EH (cell line): Measurements from ENCODE around the gene HSPA14.
"Not testable (repeated sequence)": the region's sequence is repeated elsewhere in the genome, so short reads cannot be mapped to it uniquely, and the experiment has no call there.

Source experiments
- DNase-seq: peaks from one replicate; pipeline ENCODE4 v3.0.0-alpha.2; 2015; ENCODE audit warnings: low read depth

HSPA14 gene, protein sequence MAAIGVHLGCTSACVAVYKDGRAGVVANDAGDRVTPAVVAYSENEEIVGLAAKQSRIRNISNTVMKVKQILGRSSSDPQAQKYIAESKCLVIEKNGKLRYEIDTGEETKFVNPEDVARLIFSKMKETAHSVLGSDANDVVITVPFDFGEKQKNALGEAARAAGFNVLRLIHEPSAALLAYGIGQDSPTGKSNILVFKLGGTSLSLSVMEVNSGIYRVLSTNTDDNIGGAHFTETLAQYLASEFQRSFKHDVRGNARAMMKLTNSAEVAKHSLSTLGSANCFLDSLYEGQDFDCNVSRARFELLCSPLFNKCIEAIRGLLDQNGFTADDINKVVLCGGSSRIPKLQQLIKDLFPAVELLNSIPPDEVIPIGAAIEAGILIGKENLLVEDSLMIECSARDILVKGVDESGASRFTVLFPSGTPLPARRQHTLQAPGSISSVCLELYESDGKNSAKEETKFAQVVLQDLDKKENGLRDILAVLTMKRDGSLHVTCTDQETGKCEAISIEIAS

DNA sequence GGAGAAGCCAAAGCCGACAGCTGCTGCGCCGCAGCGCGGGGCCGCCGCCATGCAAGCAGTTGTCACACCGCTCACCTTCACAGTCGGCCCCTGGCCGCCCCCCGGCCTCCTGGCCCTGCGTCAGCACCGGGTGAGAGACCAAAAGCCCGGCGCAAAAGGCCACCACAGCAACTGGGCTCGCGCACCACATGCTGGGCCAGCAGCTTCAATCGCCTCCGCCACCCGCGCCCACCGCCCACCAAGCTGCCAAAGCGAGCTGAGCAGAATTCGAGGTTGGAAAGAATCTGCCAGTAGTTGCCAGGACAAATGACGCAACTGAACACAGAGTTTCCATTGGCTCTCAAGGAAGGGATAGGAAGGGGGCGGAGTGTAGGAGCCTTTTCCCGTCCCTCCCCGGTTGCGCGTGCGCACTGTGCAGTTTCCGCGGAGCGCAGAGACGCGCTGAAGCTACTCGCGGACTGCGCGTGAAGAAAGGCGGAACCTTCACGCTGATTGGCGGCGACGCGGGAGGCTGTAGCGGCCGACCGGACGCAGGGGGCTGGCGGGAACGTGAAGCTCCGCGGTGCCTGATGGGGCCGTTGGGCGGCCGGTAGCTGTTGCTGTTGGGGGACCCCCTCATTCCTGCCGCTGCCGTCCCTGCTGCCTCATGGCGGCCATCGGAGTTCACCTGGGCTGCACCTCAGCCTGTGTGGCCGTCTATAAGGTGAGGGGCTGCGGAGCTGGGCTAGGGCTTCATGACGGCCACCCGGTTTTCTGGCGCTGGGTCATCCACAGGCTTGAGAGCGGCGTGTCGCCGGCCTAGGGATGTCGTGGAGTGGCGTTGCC lies at the start of gene HSPA14, which contains the start of the genes CDNF and MSANTD7:
HSPA14 (plus strand) TSS at position 550 of the 825 bp plus-strand sequence; CDS start at position 647, 97 bp downstream.
CDNF (minus strand) TSS at position 281 of the 825 bp plus-strand sequence; CDS start at position 190, 91 bp downstream.
MSANTD7 (plus strand) TSS at position 550 of the 825 bp plus-strand sequence. CDS start 3,979 bp downstream, outside the sequence.
- peak; percentile 99 for DNase-seq

DNA sequence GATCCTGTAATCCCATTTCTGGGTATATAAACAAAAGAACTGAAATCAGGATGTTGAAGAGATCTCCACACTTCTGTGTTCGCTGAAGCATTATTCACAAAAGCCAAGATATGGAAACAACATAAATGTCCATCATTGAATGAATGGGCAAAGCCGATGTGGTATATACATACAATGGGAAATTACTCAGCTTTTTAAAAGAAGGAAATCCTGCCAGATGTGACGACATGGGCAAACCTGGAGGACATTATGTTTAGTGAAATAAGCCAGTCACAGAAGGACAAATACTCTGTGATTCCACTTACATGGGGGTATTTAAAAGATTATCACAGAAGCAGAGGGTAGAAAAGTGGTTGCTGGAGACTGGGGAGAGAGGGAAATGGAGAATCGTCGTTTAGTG lies 39.5 kb upstream of the HSPA14 start:
- no peak for DNase-seq

DNA sequence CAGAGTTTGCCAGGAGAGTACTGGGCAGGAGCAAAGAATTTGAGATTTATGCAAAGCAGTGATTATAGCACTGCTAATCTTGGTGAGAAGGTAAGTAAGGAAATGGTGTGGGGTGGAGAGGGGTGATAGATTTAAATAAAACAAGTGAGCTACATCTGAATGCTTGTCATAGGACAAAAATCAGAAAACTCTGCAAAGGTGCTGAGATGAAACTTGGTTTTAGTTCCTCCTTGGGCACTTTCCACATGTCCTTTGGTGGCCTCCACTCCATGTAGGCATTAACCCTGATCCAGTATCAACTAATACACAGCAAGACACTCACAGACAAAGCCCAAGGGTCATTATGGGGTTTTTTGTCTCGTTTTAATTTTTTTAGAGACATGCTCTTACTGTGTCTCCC lies 37.7 kb upstream of the HSPA14 start:
- no peak for DNase-seq

DNA sequence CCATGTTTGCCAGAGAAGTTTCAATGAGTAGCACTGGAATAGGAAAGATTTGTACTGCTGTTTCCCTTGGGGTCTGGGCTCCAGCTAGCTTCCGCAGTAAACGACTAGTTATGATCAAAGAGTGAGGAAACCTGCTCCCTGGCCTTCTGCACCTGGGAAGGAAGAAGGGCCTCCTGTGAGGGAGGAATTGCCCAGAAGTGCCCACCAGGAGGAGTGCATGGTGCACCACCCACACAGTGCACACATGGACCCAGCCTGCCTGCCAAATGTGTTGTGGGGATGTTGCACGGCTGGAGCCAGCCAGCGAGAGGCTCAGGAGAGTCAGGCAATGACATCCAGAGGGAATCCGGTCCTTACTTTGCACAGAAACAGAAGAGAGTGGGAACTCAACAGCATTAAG lies 36.4 kb upstream of the HSPA14 start:
- no peak for DNase-seq

DNA sequence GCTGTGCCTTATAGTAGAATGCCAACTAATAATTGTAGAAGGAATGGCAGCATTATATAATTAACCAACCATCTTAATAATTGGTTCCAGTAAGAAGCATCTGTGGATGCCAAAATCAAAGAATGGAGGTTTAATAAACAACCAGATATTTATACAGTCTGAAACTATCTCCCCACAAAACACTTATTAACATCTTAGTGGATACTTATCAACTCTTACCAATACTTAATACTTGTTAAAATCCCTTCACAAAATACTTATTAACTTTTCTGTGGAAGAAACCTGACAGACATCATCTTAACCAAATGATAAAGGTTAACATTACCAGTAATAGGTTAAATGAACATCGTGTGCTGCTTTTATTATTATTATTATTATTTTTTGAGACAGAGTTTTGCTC lies 34.3 kb upstream of the HSPA14 start:
- DNase-seq: no peak

DNA sequence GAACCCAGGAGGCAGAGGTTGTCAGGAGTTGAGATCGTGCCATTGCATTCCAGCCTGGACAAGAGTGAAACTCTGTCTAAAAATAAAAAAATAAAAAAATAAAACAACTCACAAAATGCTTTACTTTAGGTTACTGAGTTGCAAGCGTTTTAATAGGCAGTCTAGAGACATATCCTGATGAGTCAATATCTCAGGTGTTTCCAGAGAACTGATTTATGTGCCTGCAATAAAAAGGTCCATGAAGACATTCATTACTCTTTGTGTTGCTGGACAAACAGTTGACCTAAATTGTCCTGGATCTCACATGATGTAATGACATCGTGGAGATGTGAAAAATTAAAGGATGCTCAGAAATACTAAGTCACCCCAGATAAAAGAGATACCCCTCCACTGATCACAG lies 31.8 kb upstream of the HSPA14 start:
- no peak for DNase-seq

DNA sequence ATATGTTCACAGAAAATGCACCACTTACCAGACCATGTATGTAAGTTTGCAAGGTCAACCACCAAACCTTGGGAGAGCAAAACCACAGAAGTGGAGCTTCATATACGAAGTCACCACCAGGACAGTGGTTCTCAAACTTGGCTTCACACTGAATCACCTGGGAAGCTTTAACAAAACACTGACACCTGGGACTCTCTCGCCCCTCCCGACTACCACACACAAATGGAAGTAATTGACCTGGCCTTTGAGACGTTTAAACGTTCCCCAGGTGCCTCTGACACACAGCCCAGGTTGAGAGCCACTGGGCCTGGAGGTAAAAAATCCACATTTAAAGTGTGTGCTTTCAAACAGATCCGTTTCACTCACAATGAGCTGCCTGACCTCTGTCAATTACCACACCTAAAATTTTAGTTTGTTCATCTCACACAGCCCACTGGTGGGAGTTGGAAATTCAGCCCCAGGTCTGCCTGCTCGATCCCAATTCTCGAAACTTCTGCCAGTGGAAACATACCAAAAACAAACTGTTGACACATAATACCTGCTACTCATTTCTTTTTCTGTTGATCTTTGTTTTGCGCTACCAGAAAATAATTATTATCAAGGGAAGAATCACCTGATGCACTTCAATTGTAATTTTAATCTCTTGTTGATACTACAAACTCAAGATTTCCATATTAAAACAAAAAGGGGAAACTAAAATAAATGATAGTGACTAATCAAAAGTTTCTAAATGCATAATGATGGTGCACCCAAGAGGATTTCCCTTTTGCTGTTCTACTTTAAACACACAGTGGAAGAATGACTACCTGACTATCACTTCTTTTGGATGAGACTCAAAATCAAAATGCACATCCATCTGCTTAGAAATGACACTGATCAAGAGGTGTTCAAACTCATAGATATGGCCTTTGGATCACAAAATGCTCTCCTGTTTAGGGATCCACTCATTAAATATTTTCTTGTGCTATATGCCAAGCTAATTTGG lies 26.8 kb upstream of the HSPA14 start:
- DNase-seq: no peak

DNA sequence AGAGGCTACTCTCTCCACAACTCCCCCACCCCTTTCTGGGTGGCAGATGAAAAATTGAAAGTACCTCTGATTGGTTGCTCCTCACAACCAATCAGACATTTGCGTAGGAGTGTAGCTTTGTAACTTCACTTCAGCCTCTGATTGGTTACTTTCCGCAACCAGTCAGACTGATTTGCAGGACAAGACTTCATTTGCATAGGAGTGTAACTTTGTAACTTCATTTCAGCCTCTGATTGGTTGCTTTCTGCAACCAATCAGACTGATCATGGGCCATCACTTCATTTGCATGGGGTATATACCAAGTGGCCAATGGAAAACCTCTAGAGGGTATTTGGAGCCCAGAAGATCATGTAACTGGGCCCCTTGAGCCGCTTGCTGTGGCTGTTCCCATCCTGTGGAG lies 25.8 kb upstream of the HSPA14 start:
- peak; percentile 11 for DNase-seq

DNA sequence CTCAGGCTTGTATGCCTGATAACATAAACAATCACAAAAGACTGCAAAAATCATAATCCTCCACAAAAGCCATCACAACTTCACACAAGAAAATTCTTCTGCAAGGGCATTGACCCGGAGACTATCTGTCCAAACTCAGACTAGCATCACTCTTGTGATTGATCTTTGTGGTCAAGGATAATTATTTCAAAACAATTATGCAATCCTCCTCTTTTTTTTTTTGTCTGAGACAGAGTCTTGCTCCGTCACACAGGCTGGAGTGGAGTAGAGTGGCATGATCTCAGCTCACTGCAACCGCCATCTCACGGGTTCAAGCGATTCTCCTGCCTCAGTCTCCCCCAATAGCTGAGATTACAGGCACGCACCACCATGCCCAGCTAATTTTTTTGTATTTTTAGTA lies 22.4 kb upstream of the HSPA14 start:
- no peak for DNase-seq

DNA sequence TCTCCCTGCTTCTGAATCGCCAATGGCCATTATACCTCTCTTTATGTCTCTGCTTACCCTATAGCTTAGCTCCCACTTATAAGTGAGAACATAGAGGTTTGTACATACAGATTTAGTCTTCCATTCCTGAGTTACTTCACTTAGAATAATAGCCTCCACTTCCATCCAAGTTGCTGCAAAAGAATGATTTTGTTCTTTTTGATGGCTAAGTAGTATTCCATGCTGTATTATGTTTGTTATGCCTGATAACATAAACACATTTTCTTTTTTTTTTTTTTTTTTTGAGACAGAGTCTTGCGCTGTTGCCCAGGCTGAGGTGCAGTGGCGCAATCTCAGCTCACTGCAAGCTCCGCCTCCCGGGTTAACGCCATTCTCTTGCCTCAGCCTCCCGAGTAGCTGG lies 21.4 kb upstream of the HSPA14 start:
- DNase-seq: not testable (repeated sequence)

DNA sequence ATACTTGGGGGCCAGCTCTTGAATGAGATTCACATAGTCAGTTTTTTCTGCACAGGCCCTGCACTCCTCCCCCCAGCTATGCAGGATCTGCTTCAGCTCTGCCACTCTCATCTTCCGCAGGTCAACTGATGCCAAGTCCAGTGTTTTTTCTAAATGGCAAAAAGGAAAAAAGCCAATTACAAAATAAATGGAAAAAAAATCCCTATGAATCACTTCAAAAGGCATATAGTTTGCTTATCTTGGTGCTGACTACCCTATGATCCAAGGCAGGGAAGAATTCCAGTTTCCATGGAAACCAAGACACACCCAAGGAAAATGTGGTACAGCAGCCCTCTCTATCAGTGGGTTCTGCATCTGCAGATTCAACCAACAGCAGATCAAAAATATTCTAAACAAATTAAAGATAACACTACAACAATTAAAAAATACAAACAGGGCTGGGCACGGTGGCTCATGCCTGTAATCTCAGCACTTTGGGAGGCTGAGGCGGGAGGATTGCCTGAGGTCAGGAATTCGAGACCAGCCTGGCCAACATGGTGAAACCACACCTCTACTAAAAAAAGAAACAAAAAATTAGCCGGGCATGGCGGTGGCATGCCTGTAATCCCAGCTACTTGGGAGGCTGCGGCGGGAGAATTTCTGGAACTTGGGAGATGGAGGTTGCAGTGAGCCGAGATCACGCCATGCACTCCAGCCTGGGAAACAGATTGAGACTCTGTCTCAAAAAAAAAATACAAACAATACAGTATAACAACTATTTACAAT lies 17.9 kb upstream of the HSPA14 start:
- peak; percentile 93 for DNase-seq

DNA sequence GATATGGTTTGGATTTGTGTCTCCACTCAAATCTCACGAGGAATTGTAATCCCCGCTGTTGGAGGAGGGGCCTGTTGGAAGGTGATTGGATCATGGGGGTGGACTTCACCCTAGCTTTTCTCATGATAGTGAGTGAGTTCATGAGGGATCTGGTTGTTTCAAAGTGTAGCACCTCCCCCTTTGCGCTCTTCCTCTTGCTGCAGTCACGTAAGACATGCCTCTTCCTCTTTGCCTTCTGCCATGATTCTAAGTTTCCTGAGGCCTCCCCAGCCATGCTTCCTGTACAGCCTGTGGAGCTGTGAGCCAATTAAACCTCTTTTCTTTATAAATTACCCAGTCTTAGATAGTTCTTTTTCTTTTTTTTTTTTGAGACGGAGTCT lies 17.3 kb upstream of the HSPA14 start:
- no peak for DNase-seq

DNA sequence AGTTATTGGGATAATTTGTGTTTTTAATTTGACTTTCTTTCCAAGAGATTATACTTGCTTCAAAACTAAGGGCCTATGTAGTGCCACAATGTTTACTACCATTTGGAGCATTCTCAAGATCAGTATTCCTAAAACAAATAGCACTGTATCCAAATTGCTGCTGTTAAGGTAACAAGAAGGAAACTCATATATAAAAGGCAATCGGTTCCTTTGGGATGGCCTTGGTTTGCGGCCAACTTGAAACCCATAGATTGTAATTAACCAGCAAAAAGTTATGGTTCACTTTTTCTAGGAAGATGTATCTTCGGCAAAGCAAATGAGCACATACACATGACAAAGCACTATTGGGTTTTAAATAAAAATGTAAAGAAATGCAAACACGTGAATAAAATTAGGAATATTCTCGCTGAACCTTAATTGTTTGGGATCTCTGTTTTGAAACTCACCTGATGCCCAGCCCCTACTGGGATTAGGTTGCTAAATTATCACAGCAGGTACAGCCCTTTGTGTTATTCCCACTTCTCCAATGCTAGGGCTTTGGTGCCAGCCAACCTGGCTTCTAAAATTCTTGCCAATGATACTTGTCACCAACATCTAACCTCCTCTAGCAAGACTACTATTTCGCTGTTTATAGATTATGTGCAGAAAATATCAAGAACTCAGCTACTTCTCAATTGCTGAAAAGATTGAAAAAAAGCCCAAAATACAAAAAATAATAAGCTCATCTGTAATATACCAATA lies 16.3 kb upstream of the HSPA14 start:
- no peak for DNase-seq

DNA sequence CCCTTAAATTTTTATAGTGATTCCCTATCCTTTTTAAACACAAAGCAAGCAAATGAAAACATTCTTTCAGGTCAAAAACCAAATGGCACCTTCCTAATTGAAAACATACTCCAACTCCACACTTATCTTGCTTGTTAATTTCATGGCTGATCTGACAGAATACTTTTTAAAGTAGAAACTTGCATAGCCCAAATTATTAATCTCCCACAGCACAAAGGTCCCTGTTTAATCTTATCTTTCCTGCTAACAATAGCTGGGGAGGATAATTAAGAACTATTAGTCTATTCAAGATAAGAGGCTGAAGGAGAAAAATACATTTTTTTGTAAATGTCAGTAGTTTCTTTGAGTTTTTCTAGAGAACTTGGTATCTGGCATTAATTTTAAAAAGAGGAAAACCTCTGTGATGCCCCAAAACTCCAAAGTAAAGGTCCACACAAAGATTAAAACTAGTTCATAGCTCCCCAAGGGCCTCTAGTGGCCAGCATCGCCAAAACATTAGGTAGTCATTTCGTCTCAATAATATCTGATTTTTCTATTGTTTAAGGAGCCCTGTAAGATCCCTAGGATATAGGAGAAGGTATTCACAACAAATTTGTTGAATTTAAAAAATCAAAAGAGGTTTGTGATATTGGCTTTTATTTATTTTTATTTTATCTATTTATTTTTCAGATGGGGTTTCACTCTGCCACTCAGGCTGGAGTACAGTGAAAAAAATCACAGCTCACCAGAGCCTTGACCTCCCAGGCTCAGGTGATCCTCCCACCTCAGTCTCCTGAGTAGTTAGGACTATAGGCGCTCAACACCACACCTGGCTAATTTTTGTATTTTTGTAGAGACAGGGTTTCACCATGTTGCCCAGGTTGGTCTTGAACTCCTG lies 15.0 kb upstream of the HSPA14 start:
- peak; percentile 64 for DNase-seq

DNA sequence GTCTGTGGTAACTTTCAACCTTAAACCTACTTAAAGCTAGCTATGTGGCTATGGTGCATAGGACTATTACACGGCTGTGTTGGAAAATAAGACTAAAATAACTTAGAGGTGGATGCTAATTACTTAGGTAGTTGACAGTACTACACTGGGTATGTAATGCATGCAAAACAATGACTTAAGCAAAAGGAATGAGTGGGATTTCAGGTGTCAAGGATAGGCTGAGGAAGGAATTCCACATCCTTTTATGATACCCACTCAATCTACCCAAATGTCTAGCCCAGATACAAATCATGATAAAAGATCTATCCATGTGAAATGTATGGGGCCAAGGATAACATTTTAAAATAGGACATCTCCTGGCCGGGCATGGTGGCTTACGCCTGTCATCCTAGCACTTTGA lies 14.1 kb upstream of the HSPA14 start:
- no peak for DNase-seq

DNA sequence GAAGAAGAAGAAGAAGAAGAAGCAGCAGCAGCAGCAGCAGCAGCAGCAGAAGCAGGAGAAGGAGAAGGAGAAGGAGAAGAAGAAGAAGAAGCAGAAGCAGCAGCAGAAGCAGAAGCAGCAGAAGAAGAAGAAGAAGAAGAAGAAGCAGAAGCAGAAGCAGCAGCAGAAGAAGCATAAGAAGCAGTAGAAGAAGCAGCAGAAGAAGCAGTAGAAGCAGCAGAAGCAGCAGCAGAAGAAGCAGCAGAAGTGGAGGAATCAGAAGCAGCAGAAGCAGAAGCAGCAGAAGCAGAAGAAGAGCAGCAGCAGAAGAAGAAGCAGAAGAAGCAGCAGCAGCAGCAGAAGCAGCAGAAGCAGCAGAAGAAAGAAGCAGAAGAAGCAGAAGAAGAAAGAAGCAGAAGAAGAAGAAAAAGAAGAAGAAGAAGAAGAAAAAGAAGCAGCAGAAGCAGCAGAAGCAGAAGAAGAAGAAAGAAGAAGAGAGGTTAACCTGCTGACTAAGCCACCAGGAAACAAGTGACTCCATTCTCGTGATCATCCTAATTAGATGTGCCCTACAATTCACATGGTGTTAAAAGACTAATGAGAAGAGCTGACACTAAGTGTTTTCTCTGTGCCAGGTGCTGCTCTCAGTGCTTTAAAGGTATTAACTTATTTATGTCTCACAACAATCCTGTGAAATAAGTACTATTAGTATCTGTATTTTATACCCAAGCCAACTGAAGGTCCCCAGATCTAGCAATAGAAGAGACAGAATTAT lies 11.9 kb upstream of the HSPA14 start:
- DNase-seq: no peak

DNA sequence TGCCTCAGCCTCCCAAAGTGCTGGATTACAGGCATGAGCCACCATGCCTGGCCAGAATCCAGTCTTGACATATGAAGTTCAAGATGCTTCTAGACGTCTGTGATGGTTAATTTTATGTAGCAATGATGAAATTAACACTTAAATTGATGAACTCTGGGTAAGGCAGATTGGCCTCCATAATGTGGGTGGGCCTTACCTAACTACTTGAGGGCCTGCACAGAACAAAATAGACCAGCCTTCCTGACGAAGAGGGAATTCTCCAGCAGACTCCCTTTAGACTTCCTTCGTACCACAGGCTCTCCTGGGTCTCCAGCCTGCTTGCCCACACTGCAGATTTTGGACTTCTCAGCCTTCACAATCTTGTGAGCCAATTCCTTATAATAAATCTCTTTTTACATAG lies 5.0 kb upstream of the HSPA14 start:
- DNase-seq: no peak

DNA sequence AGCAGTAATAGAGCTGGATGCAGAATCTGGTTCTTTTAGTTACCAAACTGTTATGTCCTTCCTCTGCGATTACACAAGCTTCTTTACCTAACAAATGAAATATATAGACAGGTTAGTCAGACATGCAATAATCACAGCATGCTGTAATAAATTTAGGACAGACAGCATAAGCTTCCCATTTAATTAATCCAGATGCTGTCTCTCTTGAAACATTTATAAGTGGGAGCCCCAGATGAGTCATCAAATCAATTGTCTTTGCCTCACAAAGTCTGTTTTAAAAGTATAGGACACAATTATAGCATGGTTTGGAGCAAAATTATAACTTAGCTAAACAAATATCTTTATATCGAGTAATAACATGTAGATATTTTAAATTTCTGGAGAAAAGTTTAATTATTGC lies 1.9 kb upstream of the HSPA14 start:
- no peak for DNase-seq
